Fibroblast of lung (primary cell): ENCODE data around the gene GLIPR1. TPM values are rescaled to one million over a fixed set of nuclear protein-coding genes. Genes with fewer than 3 reads are reported as not detected.
"Not testable (repeated sequence)": the region's sequence is repeated elsewhere in the genome, so short reads cannot be mapped to it uniquely, and the experiment has no call there.

ENCODE experiments used
- DNase-seq, 2 donors: peaks; one replicate each; pipeline versions ENCODE4 v3.0.0 to v3.0.0-alpha.2; 2010; ENCODE audit warnings: low read depth in 2 of 2
- H2AFZ ChIP-seq: 2 replicates; pipeline ENCODE4 v1.5.1; 2012; ENCODE audit warnings: low read length, control low read depth, inconsistent platforms
- H3K27ac ChIP-seq: 2 replicates; pipeline ENCODE4 v1.5.1; 2011; ENCODE audit warnings: low read length, control low read depth; ENCODE audit not compliant: insufficient read depth
- H3K27me3 ChIP-seq: 2 replicates; pipeline ENCODE4 v1.5.1; 2011; ENCODE audit warnings: mild to moderate bottlenecking, low read length; ENCODE audit not compliant: control insufficient read depth, insufficient read depth
- H3K36me3 ChIP-seq: 2 replicates; pipeline ENCODE4 v1.5.1; 2011; ENCODE audit warnings: low read length; ENCODE audit not compliant: control insufficient read depth, insufficient read depth
- H3K4me1 ChIP-seq: 2 replicates; pipeline ENCODE4 v1.5.1; 2011; ENCODE audit warnings: low read length; ENCODE audit not compliant: control insufficient read depth, insufficient read depth; ENCODE audit errors: extremely low read depth
- H3K4me2 ChIP-seq: 2 replicates; pipeline ENCODE4 v1.5.1; 2011; ENCODE audit warnings: low read length, control low read depth; ENCODE audit not compliant: insufficient read depth; ENCODE audit errors: extremely low read depth
- H3K4me3 ChIP-seq, 4 experiments: fragments of 200-600 bp in 1 of 4; sonication (generic) in 1 of 4; replicated peaks in 1 of 4; 2 replicates each; pipeline ENCODE4 v1.5.1; 2011 to 2016; ENCODE audit warnings: low read length in 4 of 4, low read depth in 3 of 4, mild to moderate bottlenecking in 3 of 4, control low read depth in 2 of 4, inconsistent platforms in 1 of 4, mixed read lengths in 1 of 4; ENCODE audit not compliant: insufficient read depth in 1 of 4; ENCODE audit errors: control extremely low read depth in 1 of 4
- H3K79me2 ChIP-seq: 2 replicates; pipeline ENCODE4 v1.5.1; 2012; ENCODE audit warnings: mild to moderate bottlenecking, low read length, inconsistent platforms; ENCODE audit not compliant: control insufficient read depth, insufficient read depth
- H3K9ac ChIP-seq: 2 replicates; pipeline ENCODE4 v1.5.1; 2011; ENCODE audit warnings: mild to moderate bottlenecking, low read length, control low read depth; ENCODE audit not compliant: insufficient read depth
- H3K9me3 ChIP-seq: 2 replicates; pipeline ENCODE4 v1.5.1; 2012; ENCODE audit warnings: low read depth, low read length; ENCODE audit not compliant: control insufficient read depth, insufficient read depth
- H4K20me1 ChIP-seq: 2 replicates; pipeline ENCODE4 v1.5.1; 2011; ENCODE audit warnings: low read length; ENCODE audit not compliant: control insufficient read depth, insufficient read depth; ENCODE audit errors: extremely low read depth
- CTCF ChIP-seq, 2 donors: IDR thresholded peaks in 1 of 2; conservative IDR thresholded peaks in 1 of 2; 1 replicate in 1 of 2; 2 replicates in 1 of 2; pipeline ENCODE4 v1.5.1; 2011 to 2012; ENCODE audit warnings: low read length in 2 of 2, control low read depth in 1 of 2, inconsistent platforms in 1 of 2, low read depth in 1 of 2, mild to moderate bottlenecking in 1 of 2
- EZH2 ChIP-seq: IDR thresholded peaks from 2 replicates; pipeline ENCODE4 v1.5.1; 2012; ENCODE audit warnings: low read length, control low read depth, mild to moderate bottlenecking; ENCODE audit errors: missing control alignments
- polyA plus RNA-seq, 2 donors: library from polyadenylated mRNA; depleted of rRNA in 1 of 2; stranded (reverse) in 1 of 2; unstranded in 1 of 2; fragments of >200 nt; gene quantifications; 2 replicates each; pipeline ENCODE4 v1.2.1, GENCODE V29; 2011 to 2012; ENCODE audit warnings: missing spikeins in 1 of 2
- total RNA-seq: library from RNA; depleted of rRNA; stranded (reverse); fragments of >200 nt; gene quantifications from 2 replicates; pipeline ENCODE4 v1.2.1, GENCODE V29; 2014

Gene GLIPR1
- total and polyA plus RNA-seq, 2 donors (not counting 1 experiment from before 2014, with no cell fraction given): 59.8 to 245 TPM

GRCh38 chr12:75522124-75522523 lies 41.6 kb downstream of the GLIPR1 start:
- not testable (repeated sequence) for H3K9ac ChIP-seq, H3K4me3 ChIP-seq, H3K4me2 ChIP-seq, H2AFZ ChIP-seq, H4K20me1 ChIP-seq, H3K4me1 ChIP-seq, H3K79me2 ChIP-seq, H3K36me3 ChIP-seq, H3K27ac ChIP-seq, H3K27me3 ChIP-seq, H3K9me3 ChIP-seq
- peak in 1 of 2 donors; percentile 39 for DNase-seq

- Histone ChIP-seq H3K9me3 (no peaks in the 10 kb centered on the region), H3K36me3 (no peaks in the 10 kb centered on the region), H4K20me1 (no peaks in the 10 kb centered on the region), H3K9ac (no peak overlapping the region), H3K4me1 (peaks cover 4% of the 10 kb centered on the region), H3K4me2 (no peak overlapping the region), H2AFZ (no peak overlapping the region), H3K4me3 (no peak overlapping the region), H3K79me2 (no peaks in the 10 kb centered on the region), H3K27me3 (no peaks in the 10 kb centered on the region), H3K27ac (no peak overlapping the region)
- peak in 1 of 2 donors; percentile 58 for DNase-seq
- TF ChIP-seq CTCF (conservative IDR thresholded peaks at IDR 0.05 in 1 of 2, IDR thresholded peaks at IDR 0.05 in 1 of 2; ENCODE audit: low read depth in 1 of 2, low read length in 2 of 2): peak; percentile 44 to 77
- TF ChIP-seq EZH2: no peak
Measured at GRCh38 chr12:75525263-75525662, 44.7 kb downstream of the GLIPR1 start.

GRCh38 chr12:75526655-75527511 lies 46.3 kb downstream of the GLIPR1 start:
- Histone ChIP-seq H3K79me2 (no peaks in the 10 kb centered on the region), H3K4me2 (no peak overlapping the region), H3K27ac (peak overlapping the region; percentile 42)

More at GRCh38 chr12:75526655-75527511, 46.3 kb downstream of the GLIPR1 start:
- Histone ChIP-seq H3K9me3 (no peaks in the 10 kb centered on the region), H3K36me3 (no peaks in the 10 kb centered on the region), H4K20me1 (no peaks in the 10 kb centered on the region), H3K4me1 (peaks cover 4% of the 10 kb centered on the region), H3K4me3 (no peak overlapping the region), H3K9ac (no peak overlapping the region), H3K27me3 (no peaks in the 10 kb centered on the region), H2AFZ (peak overlapping the region; percentile 87)
- DNase-seq: peak; percentile 59 to 88
- TF ChIP-seq EZH2 (no peak), CTCF (conservative IDR thresholded peaks at IDR 0.05 in 1 of 2, IDR thresholded peaks at IDR 0.05 in 1 of 2; ENCODE audit: low read depth in 1 of 2, low read length in 2 of 2) (peak; percentile 57 to 60)
